GM19240 (cell line): ENCODE data around the gene APOF.
"Not testable (repeated sequence)": the region's sequence is repeated elsewhere in the genome, so short reads cannot be mapped to it uniquely, and the experiment has no call there.

Source experiments
- DNase-seq: peaks from one replicate; pipeline ENCODE4 v3.0.0; 2011; ENCODE audit warnings: low spot score; ENCODE audit not compliant: insufficient read length

The APOF gene

DNA sequence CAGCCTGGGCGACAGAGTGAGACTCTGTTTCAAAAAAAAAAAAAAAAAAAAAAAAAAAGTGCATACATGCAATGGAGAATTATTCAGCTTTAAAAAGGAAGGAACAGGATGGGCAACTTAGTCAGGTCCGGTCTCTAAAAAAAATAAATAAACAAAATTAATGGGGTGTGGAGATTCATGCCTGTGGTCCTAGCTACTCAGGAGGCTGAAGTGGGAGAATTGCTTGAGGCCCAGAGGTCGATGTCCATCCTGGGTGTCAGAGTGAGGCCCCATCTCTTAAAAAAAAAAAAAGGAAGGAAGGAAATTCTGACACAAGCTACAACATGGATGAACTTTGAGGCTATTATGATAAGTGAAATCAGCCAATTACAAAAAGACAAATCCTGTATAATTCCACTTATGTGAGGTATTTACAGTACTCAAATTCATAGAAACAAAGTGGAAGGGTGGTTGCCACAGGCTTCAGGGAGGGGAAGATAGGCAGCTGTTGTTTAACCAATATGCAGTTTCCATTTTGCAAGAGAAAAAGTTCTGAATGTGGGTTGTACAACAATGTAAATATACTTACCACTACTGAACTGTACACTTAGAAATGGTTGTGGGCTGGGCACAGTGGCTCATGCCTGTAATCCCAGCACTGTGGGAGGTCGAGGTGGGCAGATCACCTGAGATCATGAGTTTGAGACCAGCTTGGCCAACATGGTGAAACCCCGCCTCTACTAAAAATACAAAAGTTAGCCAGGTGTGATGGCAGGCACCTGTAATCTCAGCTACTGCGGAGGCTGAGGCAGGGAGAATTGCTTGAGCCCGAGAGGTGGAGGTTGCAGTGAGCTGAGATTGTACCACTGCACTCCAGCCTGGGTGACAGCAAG is 12.3 kb upstream of the APOF start:
- no peak for DNase-seq

DNA sequence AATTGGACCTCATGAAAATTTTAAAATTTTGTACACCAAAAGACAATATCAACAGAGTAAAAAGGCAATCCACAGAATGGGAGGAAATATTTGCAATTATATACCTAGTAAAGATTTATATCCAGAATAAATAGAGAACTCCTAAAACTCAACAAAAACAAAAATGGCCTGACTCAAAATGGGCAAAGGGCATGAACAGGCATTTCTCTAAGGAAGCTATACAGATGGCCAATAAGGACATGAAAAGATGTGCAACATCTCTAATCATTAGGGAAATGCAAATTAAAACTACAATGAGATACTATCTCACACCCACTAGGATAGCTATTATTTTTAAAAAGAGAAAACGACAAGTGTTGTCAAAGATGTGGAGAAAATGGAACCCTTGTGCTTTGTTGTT is 10.9 kb upstream of the APOF start:
- DNase-seq = no peak

DNA sequence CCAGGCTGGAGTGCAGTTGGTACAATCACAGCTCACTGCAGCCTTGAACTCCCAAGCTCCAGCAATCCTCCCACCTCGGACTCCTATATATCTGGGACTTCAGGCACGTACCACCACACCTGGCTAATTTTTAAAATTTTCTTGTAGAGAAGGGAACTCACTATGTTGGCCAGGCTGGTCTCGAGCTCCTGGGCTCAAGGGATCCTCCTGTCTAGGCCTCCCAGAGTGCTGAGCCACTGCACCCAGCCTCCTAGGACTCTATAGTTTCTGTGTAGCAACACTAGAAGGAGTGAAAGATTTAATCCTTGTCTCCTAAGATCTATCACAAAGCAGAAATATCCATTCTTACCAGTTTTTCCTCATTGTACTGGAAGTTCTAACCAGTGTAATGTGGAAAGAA is 4.3 kb upstream of the APOF start:
- no peak for DNase-seq

DNA sequence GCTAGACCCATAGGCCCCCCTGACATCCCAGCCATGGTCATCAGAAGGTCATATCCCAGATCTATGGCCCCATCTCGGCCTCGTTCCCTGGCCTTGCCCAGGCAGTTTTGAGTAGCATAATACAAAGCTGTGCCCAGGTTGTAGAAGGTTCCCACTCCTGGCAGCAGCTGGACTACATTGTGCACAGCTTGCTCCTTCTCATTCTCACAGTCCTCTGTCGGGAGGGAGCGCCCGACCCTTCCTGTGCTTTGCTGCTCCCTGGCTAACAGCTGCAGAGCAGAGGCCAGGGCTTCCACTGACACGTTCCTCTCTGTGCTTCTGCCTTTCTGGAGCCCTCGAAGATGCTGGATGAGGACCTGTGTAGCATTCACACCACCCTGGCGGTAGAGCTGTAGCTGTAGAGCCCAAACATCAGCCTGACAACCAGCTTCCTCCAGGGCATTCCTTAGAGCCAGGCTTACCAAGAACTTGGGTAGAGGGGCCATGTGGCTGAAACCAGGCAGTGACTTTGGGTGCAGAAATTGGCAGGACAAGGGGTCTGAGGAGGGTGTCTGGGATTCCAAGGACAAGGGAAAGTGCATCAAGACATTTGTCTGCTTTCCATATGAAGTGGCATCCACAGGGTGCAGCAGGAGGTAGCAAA is 1.0 kb downstream of the APOF start:
- DNase-seq = no peak

DNA sequence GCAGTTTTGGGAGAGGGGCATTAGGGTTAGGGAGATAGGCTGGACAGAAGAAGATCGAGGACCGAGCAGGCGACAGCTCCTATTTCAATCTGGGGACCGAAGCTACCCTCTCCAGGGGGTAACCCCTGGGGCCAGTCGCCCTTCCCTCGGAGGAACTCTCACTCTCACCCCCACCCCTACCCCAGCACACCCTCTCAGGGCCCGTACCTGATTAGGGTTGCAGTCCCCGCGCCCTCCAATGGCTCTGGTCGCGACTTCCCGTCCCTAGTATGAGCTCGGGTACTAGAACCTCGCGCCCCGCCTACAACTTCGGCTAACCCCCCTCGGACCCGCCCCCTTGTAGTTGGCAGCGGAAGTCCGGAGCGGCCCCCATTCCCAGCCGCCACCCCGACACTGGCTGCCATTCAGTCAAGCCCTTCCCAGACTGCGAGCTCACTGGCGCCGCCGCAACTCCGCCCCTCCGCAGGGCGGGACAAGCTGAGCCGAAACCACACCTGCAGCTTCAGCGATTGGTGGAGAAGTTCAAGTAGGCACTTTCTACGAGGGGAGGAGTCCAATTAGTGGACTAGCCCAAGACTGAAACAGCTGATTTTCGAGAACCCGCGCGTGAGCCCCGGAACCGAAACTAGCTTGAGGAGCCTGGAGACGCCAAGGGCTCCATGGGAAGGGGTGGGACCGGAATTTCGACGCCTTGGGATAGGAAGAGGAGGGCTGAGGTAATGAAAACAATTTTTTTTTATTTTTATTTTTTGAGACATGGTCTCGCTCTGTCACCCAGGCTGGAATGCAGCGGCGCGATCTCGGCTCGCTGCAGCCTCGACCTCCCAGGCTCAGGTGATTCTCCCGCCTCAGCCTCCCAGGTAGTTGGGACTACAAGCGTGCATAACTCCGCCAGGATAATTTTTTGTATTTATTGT is 2.5 kb downstream of the APOF start, which contains the start of gene STAT2:
TSS of gene STAT2 (minus strand) at position 257 of the 917 bp plus-strand sequence. CDS start 3,536 bp downstream, outside the sequence.
- peak; percentile 87 for DNase-seq

DNA sequence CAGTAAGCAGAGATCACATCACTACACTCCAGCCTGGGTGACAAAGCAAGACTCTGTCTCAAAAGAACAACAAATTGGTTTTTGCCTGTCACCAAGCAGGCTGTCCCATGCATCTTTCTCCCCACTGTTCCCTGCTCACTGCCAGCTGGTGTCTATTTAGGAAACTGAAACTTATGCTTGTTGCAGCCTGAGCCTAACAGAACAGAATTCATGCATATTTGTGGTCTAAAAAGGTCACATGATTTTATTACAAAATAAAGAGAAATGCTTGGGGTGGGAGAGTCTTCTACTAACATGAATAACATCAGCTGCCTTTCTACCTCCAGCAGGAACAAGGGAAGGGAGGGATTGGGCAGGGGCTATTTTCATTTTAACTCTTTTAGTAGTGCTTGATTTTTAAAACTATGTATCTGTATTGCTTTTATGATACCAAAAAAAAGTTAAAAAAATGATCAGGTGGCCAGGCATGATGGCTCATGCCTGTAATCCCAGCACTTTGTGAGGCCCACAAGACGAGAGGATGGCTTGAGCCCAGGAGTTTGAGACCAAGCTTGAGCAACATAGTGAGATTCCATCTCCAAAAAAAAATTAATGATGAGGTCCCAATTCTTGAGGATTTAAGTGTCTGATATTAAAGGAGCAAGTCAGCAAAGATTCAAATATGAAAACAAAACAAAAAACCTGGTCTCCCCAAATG is 3.7 kb downstream of the APOF start:
- no peak for DNase-seq

DNA sequence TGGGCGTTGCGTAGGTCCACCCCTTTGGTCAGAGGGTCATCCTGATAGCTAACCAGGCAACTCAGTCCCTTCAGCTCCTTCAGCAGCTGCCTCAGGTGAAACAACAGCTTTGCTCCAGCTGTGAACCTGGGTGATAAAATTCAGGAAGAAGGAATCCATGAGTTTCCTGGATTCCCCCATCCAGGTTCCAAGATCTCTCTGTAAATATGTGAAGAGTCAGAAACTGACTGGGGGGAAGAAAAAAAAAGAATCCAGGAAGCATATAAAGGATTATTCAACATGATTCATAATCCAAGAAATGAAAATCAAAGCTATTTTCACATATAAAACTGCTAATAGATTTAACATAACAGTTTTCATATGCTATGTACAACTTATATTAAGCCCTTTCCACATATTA is 11.3 kb downstream of the APOF start:
- DNase-seq = no peak

DNA sequence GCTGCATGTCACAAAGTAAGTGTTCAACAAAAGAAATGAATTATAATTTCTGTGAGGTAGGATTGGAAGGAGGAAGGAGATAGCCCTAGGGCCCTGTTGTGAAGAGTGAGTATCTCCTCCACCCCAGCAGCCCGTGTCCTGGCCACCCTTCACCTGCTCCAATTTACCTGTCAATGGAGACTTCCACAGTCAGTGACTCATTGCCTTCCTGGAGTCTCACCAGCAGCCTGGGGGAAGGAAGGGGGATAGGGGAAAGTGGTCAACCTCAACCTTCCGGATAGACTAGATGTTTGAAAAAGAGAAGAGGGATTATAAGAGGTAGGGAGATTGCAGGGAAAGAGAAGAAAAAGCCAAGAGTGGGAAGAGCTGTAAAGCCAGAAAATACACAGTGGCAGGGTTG is 12.0 kb downstream of the APOF start:
- DNase-seq = no peak

DNA sequence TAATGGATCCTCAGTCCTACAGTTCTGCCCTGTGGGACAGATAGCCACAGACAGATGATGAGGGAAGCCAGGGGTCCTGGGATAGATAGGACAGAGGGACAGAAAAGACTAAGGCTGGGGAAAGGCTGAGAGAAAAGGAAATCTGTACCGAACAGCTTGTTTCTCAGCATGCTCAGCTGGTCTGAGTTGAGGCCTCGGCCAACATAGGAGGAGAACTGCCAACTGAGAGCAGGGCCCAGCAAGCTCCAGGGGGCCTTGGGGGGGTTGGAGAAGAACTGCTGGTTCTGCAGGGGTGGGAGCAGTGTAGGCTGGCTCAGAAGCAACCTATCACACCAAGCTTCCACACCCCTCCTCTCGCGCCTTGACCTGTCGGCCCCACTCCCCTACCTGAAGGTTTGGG is 13.9 kb downstream of the APOF start:
- no peak for DNase-seq

DNA sequence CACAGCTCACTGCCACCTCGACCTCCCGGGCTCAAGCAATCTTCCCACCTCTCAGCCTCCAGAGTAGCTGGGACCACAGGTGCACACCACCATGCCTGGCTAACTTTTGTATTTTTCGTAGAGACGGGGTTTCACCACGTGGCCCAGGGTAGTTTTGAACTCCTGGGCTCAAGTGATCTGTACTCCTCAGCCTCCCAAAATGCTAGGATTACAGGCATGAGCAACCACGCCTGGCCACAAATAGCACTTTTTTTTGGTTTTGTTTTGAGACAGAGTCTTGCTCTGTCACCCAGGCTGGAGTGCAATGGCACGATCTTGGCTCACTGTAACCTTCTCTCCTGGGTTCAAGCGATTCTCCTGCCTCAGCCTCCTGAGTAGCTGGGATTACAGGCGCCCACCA is 15.4 kb downstream of the APOF start:
- DNase-seq = not testable (repeated sequence)

DNA sequence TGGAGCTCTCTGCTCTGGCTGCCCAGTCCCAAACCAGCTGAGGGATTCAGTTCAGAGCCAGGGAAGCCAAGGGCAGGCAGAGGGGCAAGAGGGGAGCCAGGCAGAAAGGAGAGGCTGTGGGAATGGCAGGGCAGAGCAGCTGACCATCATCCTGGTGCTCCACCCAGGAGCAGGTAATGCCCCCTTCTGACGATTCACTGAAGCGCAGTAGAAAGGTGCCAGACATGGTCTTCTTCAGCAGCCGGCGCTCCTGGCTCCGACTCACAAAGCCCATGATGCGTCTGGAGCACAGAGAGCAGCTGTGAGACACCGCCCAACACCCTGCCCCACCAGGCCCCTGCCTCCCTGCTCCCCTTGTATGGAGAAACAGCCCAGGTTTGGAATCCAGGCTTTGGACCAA is 16.0 kb downstream of the APOF start:
- DNase-seq = no peak

DNA sequence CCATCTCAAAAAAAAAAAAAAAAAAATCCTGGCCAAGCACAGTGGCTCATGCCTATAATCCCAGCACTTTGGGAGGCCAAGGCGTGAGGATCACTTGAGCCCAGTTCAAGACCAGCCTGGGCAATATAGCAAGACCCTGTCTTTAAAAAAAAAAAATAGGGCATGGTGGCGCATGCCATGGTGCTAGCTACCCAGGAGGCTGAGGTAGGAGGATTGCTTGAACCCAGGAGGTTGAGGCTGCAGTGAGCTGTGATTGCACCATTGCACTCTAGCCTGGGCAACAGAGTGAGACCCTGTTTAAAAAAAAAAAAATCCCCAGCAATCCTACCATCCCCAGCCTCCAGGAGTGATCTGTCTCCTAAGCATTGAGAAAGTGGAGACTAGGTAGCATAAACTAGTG is 20.4 kb downstream of the APOF start:
- not testable (repeated sequence) for DNase-seq

DNA sequence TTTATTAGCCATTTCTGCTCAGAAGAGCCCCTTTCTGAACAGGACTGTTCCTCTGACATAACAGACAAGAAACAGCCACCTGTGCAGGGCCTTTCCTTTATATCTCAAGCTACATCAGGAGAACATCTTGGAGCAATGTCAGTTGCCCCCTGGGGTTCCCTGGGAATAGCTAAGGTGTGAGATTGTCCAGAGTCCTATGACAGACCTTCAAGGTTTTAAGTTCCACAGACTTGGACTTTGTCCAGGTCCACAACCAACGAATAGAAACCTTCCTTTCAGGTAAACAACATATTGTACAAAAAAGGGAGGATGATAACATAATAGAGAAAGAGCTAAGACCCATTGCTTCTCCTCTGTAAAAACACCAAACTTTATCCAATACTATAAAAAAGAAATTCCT is 21.0 kb downstream of the APOF start:
- DNase-seq = no peak

DNA sequence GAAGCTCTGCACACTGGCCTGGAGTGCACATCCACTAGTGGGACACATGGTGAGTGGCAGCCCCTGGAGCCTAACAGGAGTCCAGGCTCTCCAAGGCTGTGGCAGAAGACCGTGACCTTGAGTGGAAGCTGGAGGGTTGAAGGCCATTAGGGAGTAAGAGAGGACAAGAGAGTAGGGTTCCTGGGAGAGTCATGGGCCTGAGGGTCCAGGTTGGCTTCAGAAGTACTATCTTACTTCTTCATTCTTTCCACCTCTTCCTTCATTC is 23.6 kb downstream of the APOF start:
- DNase-seq = no peak

DNA sequence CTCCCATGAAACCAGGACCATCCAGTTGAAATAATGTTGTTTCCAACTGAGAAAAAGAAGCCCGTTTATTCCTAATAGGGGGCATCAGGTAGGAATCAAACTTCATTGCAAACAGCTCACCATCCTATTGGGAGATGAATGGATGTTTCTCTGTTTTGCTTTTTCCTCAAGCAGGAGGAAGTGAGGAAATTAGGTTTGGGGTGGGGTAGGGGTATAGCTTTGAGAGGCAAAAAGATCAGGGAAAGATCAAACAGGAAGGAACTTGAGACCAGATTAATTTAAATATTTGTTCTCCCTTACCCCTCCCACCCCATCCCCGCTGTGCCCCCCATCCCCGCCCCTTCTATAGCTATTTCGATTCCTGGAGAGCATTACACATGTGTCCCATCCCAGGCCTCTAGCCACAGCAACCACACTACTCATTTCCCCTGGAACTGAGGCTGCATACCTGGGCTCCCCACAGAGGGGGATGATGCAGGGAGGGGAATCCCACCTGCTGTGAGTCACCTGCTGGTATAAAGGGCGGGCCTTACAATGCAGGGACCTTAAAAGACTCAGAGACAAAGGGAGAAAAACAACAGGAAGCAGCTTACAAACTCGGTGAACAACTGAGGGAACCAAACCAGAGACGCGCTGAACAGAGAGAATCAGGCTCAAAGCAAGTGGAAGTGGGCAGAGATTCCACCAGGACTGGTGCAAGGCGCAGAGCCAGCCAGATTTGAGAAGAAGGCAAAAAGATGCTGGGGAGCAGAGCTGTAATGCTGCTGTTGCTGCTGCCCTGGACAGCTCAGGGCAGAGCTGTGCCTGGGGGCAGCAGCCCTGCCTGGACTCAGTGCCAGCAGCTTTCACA is 24.1 kb downstream of the APOF start, which contains the start of gene IL23A:
TSS of gene IL23A (plus strand) at position 577 of the 850 bp plus-strand sequence. CDS start at position 738, 161 bp downstream.
- no peak for DNase-seq

DNA sequence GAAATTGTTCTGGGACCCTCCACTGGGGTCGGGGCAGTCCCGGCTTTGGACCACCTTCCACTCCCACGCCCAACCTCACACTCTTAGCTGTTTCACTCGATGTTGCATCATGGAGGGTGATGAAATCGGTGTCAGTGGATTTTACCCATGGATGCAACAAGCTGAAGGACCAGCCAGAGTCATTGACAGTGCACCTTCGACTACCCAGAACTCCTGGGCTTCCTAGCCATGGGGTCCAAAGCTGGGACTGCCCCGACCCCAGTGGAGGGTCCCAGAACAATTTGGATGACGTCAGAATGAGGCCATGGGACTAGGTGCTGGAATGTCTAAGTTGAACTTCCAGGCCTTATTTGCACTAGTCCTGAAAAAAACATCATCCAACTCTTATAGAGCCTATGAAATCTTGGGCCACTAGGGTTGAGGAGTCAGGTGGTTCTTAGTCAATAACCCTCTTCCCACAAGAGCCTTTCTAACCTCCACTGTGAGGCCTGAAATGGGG is 24.9 kb downstream of the APOF start:
- DNase-seq = no peak

DNA sequence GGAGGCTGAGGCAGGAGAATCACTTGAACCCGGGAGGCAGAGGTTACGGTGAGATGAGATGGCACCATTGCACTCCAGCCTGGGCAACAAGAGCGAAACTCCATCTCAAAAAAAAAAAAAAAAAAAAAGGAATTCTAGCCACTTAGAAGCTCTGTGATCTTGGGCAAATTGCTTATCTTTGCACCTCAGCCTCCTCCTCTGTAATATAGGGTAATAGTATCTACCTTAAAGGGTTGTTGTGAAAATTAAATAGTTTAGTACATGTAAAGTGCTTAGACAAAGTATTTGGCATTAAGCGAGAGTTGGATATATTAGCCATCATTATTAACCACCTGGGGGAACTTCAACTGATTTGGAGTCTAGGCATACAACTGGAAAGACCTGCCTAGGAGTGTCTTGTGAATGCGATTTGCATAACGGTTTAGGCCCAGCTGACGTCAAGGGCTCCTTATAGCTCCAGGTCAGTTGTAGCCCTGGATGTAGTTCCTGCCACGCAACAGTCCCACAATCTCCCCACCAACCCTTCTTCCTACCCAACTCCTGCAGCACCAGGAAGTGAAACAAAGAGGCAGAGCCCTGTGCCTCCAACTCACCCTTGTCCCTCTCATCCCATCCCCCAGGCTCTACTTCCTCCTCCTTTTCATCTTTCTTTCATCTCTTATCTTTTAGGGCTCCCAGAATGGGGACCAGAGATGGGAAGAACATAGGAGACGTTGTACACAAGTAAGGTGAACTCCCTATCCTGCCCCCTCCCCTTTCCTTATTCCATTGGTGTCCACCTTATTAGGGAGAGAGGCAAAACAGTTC is 26.1 kb downstream of the APOF start:
- no peak for DNase-seq

DNA sequence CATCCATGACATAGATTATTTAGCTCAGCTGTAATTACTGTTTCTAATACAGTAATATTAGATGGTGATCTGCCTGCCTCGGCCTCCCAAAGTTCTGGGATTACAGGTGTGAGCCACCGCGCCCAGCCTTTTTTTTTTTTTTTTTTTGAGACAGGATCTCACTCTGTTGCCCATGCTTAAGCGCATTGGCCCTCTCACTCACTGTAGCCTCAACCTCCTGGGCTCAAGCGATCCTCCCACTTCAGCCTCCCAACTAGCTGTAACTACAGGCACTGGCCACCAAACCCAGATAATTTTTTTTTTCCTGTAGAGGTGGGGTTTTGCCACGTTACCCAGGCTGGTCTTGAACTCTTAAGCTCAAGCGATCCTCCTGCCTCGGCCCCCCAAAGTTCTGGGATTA is 27.1 kb downstream of the APOF start:
- DNase-seq = not testable (repeated sequence)

DNA sequence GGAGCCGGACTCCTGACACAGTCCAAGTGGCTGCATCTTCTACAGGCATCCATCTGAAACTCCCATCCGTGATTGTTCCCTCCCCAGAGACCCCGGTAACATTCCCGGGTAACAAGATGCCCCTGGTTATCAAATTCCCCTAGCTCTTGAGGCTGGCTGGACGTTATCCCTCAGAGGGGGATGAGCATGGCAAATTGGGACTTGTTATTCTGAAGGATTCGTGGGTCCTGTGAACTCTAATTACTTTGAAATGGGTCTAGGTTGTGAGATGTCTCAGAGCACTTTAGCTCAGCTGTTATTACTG is 28.2 kb downstream of the APOF start:
- DNase-seq = no peak
